Measurements from ENCODE around the gene CRTC3.
"Not testable (repeated sequence)": the region's sequence is repeated elsewhere in the genome, so short reads cannot be mapped to it uniquely, and the experiment has no call there.

CRTC3 gene

DNA sequence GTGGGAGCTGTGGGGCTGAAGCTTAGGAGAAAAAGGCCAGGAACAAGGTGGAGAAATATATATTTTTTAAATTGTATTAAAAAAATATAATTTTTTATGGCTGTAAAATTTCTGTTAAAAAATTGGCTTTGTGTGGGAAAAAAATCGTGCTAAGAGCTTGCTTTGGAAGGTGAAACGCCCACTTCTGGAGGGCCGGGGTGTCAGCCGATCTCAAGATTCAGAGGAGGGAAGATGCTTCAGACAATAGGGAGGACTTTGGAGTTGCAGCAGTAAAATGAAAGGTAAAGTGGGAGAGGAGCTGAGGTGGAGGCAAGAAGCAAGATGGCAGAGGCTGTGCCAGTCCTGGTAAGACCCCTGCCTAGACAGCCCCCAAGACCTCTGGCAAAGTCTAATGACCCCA lies 141.5 kb downstream of the CRTC3 start:
- no peak for DNase-seq (ENCODE audit: low read depth in 3 of 3, low spot score in 1 of 3)

DNA sequence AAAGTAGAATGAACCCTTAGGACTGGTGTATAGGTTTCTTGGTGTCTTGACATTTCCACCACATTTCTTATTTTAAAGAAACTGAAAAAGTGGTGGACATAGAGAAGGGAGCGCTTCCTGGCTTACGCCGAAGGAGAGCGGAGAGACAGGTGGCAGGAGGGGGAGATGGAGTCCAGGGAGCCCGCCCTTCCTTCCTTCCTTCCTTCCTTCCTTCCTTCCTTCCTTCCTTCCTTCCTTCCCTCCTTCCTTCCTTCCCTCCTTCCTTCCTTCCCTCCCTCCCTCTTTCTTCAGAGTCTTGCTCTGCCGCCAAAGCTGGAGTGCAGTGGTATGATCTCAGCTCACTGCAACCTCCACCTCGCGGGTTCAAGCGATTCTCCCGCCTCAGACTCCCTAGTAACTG lies 143.6 kb downstream of the CRTC3 start:
- DNase-seq (ENCODE audit: low read depth in 3 of 3, low spot score in 1 of 3): not testable (repeated sequence)

GRCh38 chr15:90674476-90674875 lies 144.8 kb downstream of the CRTC3 start:
- DNase-seq (ENCODE audit: low read depth in 3 of 3, low spot score in 1 of 3): no peak

GRCh38 chr15:90675464-90675863 lies 145.7 kb downstream of the CRTC3 start:
- no peak for DNase-seq (ENCODE audit: low read depth in 3 of 3, low spot score in 1 of 3)

GRCh38 chr15:90677807-90678790 lies 148.4 kb downstream of the CRTC3 start:
- no peak for DNase-seq (ENCODE audit: low read depth in 3 of 3, low spot score in 1 of 3)

- DNase-seq (ENCODE audit: low read depth in 3 of 3, low spot score in 1 of 3): no peak
These were observed 150.2 kb downstream of the CRTC3 start for GRCh38 chr15:90679959-90680358.

GRCh38 chr15:90680371-90680935 lies 150.7 kb downstream of the CRTC3 start:
- no peak for DNase-seq (ENCODE audit: low read depth in 3 of 3, low spot score in 1 of 3)

GRCh38 chr15:90681056-90681455 lies 151.3 kb downstream of the CRTC3 start:
- DNase-seq (ENCODE audit: low read depth in 3 of 3, low spot score in 1 of 3): no peak

- DNase-seq (ENCODE audit: low read depth in 3 of 3, low spot score in 1 of 3): no peak
These were observed 151.8 kb downstream of the CRTC3 start for GRCh38 chr15:90681480-90681879.

GRCh38 chr15:90683371-90683770 lies 153.6 kb downstream of the CRTC3 start:
- DNase-seq (ENCODE audit: low read depth in 3 of 3, low spot score in 1 of 3): no peak

- DNase-seq (ENCODE audit: low read depth in 3 of 3, low spot score in 1 of 3): no peak
These were observed 154.2 kb downstream of the CRTC3 start for GRCh38 chr15:90683876-90684275.

DNA sequence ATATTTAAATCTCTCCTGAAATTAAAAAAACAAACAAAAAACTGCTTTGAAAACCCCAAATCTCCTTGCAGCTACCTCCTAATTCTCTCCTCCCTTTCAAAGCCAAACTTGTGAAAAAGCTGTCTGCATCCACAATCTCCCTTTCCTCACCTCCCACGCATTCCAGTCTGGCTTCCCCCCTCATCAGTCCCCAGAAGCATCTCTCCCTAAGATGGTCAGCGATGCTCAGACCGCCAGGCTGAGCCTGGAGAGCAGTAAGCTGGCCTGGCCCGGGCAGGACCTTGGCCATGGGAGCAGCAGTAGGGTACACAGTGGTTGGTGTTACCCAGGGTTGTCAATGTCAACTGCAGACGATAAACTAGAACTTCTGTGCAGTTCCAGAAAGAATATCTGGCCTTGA lies 154.6 kb downstream of the CRTC3 start:
- no peak for DNase-seq (ENCODE audit: low read depth in 3 of 3, low spot score in 1 of 3)

DNA sequence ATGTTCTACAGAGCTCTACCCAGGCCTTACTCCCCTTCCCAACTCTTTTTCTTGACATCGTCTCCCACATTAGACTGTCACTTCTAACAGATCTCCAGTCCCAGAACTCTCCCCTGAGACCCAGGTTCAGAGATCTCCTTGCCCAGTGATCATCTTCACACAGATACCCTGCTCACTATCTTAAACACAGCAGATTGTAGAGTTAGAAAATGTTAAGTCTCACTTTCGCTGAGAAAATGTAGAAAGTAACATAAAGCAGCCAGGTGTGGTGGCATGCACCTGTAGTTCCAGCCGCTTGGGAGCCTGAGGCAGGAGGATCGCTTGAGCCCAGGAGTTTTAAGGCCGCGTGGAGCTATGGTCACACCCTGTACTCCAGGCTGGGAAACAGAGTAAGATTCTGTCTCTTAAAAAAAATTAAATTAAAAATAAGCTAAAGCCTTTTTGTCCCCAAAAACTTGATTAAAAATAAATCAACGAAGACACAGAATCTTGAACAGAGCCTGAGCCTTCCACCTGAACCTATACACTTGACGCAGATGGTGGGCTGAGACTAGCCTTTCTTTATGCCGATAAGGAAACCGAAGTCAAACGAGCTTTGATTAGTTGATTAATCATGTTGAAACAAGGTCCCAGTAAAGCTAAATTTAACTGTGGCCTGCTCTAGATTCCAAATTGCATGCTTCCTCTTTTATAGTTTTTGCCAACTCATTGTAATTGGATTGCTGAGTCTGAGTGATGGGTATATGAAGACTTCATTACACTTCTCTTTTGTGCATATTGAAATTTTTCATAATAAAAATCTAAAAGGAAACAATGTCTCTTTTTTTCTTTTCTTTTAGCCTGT lies 156.1 kb downstream of the CRTC3 start:
- DNase-seq (ENCODE audit: low read depth in 3 of 3, low spot score in 1 of 3): no peak

- DNase-seq (ENCODE audit: low read depth in 3 of 3, low spot score in 1 of 3): no peak
These were observed 156.9 kb downstream of the CRTC3 start for GRCh38 chr15:90686435-90687218.

DNA sequence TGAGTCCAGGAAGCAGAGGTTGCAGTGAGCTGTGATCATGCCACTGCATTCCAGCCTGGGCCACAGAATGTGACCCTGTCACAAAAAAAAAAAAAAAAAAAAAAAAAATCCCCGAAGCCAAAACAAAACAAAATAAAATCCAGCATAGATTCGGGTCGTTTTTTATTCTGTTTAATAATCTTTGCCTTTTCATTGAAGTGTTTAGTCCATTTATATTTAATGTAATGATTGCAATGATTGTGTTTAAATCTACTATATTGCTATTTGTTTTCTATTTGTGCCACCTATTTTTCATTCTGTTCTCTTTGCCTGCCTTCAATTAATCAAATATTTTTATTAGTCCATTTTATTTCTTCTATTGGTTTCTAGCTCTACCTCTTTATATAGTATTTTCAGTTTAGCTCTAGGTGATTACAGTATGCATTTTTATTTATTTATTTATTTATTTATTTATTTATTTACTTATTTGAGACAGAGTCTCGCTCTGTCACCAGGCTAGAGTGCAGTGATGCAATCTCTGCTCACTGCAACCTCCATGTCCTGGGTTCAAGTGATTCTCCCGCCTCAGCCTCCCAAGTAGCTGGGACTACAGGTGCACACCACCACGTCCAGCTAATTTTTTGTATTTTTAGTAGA lies 159.7 kb downstream of the CRTC3 start:
- not testable (repeated sequence) for DNase-seq (ENCODE audit: low read depth in 3 of 3, low spot score in 1 of 3)

GRCh38 chr15:90690585-90690984 lies 160.9 kb downstream of the CRTC3 start:
- no peak for DNase-seq (ENCODE audit: low read depth in 3 of 3, low spot score in 1 of 3)

GRCh38 chr15:90691369-90691768 lies 161.6 kb downstream of the CRTC3 start:
- DNase-seq (ENCODE audit: low read depth in 3 of 3, low spot score in 1 of 3): no peak

DNA sequence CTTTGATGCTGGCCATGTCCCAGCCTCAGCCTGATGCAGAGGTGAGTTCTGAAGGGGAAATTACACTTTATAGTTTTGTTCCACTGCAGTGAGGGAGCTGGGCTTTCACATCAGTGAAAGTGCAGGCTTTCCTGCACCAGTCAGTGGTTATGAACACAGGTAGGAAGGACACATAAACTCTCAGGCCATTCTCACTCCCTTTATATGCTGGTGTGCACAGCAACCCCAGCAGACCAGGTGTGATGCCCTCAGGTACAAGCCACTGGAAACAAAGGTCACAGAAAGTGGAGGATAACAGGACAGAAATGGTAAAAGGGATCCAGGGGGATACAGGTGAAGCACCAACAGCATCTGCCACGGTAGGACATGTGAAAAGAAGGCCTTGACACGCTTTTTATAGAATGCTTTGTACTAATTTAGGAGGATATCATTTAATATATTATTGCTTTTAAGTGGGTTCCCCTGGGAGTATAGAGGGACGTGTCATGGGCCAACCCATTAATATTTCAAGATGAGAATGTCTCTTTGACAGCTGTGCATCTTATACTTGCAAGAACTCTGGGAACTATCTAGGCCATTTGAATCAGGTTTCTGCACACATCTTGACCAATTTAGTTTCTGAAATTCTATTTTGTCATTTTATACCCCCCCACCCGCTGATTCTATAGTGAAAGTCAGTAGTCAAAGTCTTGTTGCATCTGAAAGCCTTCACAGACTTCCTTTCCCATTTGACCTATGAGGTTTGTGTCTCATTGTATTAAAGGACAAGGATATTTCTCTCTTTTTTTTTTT lies 162.5 kb downstream of the CRTC3 start:
- no peak for DNase-seq (ENCODE audit: low read depth in 3 of 3, low spot score in 1 of 3)
